ENCODE results near the gene GOLGB1. TPM values are rescaled to one million over a fixed set of nuclear protein-coding genes. Genes with fewer than 3 reads are reported as not detected.

The GOLGB1 gene
- total and polyA plus RNA-seq, 2 of the 4 experiments (the other 2 are of a cell fraction): 13.3 to 30.3 TPM

GRCh38 chr3:121627211-121627610 lies 122.3 kb downstream of the GOLGB1 start:
- Histone ChIP-seq H3K9ac (ENCODE audit: low read depth, low read length) (no peak overlapping the region), H2AK9ac (replicated peaks; ENCODE audit: low read depth, low read length, poor library complexity) (no peak overlapping the region), H2AK5ac (ENCODE audit: low read depth, low read length) (no peak overlapping the region), H3K79me1 (ENCODE audit: low read depth in 1 of 2, low read length in 2 of 2) (no peaks in the 10 kb centered on the region), H2BK5ac (ENCODE audit: low read depth, low read length, poor library complexity, severe bottlenecking) (no peak overlapping the region), H3K4ac (ENCODE audit: low read depth, low read length) (no peak overlapping the region), H3K4me1 (ENCODE audit: control insufficient read depth, insufficient read depth, low read length) (no peaks in the 10 kb centered on the region), H2BK120ac (ENCODE audit: low read depth, low read length) (no peak overlapping the region), H4K20me1 (ENCODE audit: insufficient read depth, low read length) (no peaks in the 10 kb centered on the region), H2AFZ (replicated peaks; ENCODE audit: low read length, poor library complexity) (no peak overlapping the region), H2BK15ac (ENCODE audit: low read depth, low read length) (no peak overlapping the region), H4K91ac (ENCODE audit: insufficient read depth, low read depth, low read length) (no peak overlapping the region), H3K9me3 (ENCODE audit: control insufficient read depth, insufficient read depth, low read length) (no peaks in the 10 kb centered on the region), H3K27me3 (ENCODE audit: control insufficient read depth, insufficient read depth, low read length) (peaks cover 6% of the 10 kb centered on the region), H3K4me3 (ENCODE audit: insufficient read depth, low read depth, low read length) (no peak overlapping the region), H2BK20ac (ENCODE audit: low read depth, low read length) (no peak overlapping the region), H3K56ac (ENCODE audit: extremely low read depth, insufficient read depth, low read length) (no peak overlapping the region), H3K4me2 (ENCODE audit: low read depth, low read length) (no peak overlapping the region), H3K18ac (ENCODE audit: low read depth, low read length) (no peak overlapping the region), H3K27ac (ENCODE audit: insufficient read depth, low read length) (no peak overlapping the region), H3K14ac (replicated peaks; ENCODE audit: low read depth, low read length) (no peak overlapping the region), H3K23ac (ENCODE audit: low read depth, low read length) (no peak overlapping the region), H4K5ac (ENCODE audit: low read depth, low read length) (no peak overlapping the region), H3K36me3 (ENCODE audit: control insufficient read depth, insufficient read depth, low read length) (no peaks in the 10 kb centered on the region), H3K9me1 (ENCODE audit: insufficient read depth, low read length) (no peaks in the 10 kb centered on the region), H4K8ac (ENCODE audit: low read depth in 2 of 2, low read length in 2 of 2) (no peak overlapping the region)
- in situ Hi-C loops (cut with MboI; ENCODE audit: low sequenced_read_pairs): no loop called here
- intact Hi-C loops (cut with micrococcal nuclease): no loop called here
- CTCF ChIA-PET: no interaction called here
- 57% methylated on average over 3 of the region's 4 CpGs; no CpG with 5 or more reads in 1 of the 2 experiments for WGBS, 2 experiments (ENCODE audit: extremely low coverage in 2 of 2, insufficient read length in 1 of 2)
- no TSS peak for BruUV-seq (replicated peaks)
- ATAC-seq (ENCODE audit: low read depth): no peak
- POLR2A ChIA-PET (ENCODE audit: unreplicated experiment): interaction anchor here (0.5 kb wide), 1 partner anchor 51 kb away, joined by 4 read pairs; no protein-coding TSS in a partner anchor
- no peak for DNase-seq
- dilution Hi-C loops (cut with HindIII; ENCODE audit: low sequenced_read_pairs, unreplicated experiment): no loop called here
- TF ChIP-seq BHLHE40 (IDR thresholded peaks at IDR 0.05; ENCODE audit: low read depth, low read length): no peak
- TF ChIP-seq USF2 (IDR thresholded peaks at IDR 0.05; ENCODE audit: low read depth, low read length): no peak
- TF ChIP-seq MAFK (IDR thresholded peaks at IDR 0.05; ENCODE audit: low read depth, low read length): no peak
- no peak for TF ChIP-seq FOS (IDR thresholded peaks at IDR 0.05; ENCODE audit: low read depth, low read length)
- no peak for TF ChIP-seq NFE2L2 (IDR thresholded peaks at IDR 0.05; ENCODE audit: low read depth, low read length)
- TF ChIP-seq POLR2A (IDR thresholded peaks at IDR 0.05; ENCODE audit: low read depth, low read length): no peak
- TF ChIP-seq MXI1 (IDR thresholded peaks at IDR 0.05; ENCODE audit: borderline replicate concordance, low read depth, low read length): no peak
- no peak for TF ChIP-seq MAZ (IDR thresholded peaks at IDR 0.05; ENCODE audit: borderline replicate concordance, low read depth, low read length)
- no peak for TF ChIP-seq RAD21 (IDR thresholded peaks at IDR 0.05; ENCODE audit: low read length)
- TF ChIP-seq RCOR1 (IDR thresholded peaks at IDR 0.05; ENCODE audit: insufficient replicate concordance, low read length): no peak
- TF ChIP-seq, protein P1, sequence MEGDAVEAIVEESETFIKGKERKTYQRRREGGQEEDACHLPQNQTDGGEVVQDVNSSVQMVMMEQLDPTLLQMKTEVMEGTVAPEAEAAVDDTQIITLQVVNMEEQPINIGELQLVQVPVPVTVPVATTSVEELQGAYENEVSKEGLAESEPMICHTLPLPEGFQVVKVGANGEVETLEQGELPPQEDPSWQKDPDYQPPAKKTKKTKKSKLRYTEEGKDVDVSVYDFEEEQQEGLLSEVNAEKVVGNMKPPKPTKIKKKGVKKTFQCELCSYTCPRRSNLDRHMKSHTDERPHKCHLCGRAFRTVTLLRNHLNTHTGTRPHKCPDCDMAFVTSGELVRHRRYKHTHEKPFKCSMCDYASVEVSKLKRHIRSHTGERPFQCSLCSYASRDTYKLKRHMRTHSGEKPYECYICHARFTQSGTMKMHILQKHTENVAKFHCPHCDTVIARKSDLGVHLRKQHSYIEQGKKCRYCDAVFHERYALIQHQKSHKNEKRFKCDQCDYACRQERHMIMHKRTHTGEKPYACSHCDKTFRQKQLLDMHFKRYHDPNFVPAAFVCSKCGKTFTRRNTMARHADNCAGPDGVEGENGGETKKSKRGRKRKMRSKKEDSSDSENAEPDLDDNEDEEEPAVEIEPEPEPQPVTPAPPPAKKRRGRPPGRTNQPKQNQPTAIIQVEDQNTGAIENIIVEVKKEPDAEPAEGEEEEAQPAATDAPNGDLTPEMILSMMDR (conservative IDR thresholded peaks at IDR 0.05; ENCODE audit: low read depth, low read length): no peak
- TF ChIP-seq SMC3 (IDR thresholded peaks at IDR 0.05; ENCODE audit: low read depth, low read length): no peak
- TF ChIP-seq CHD1 (IDR thresholded peaks at IDR 0.05; ENCODE audit: low read depth, low read length): no peak
- no peak for TF ChIP-seq RFX5 (IDR thresholded peaks at IDR 0.05; ENCODE audit: low read depth, low read length)
- no peak for TF ChIP-seq CEBPB (IDR thresholded peaks at IDR 0.05; ENCODE audit: low read depth, low read length)
